IMR-90 (cell line): ENCODE measurements around the gene PTBP1. TPM values are rescaled to one million over a fixed set of nuclear protein-coding genes. Genes with fewer than 3 reads are reported as not detected.

Experiments used
- ATAC-seq: fragments of 200-7000 bp; cut with Tn5 transposase; 2 replicates; pipeline ENCODE4 v1.9.1; 2020; ENCODE audit warnings: low read depth, mild to moderate bottlenecking, moderate library complexity
- BruUV-seq: library from RNA; stranded (reverse); fragments of 400-500 nt; replicated peaks from 2 replicates; lab custom pipeline; 2021; lab: Mats Ljungman, UMichigan
- CTCF ChIA-PET: fragments of 300-600 bp; formaldehyde crosslinking; extraction: SDS; loops from one replicate; lab custom pipeline; 2021; ENCODE audit warnings: antibody characterized with exemption; lab: Yijun Ruan, JAX
- POLR2A ChIA-PET: fragments of 300-600 bp; sonication (Branson Sonifier 250); formaldehyde crosslinking; loops from one replicate; lab custom pipeline; 2022; ENCODE audit warnings: antibody characterized with exemption; ENCODE audit not compliant: unreplicated experiment; lab: Charles Lee
- DNase-seq: peaks from one replicate; pipeline ENCODE4 v3.0.0; 2013
- H2AFZ ChIP-seq: replicated peaks from 2 replicates; pipeline ENCODE3; 2013; ENCODE audit warnings: low read length, mild to moderate bottlenecking; ENCODE audit not compliant: poor library complexity
- H2AK5ac ChIP-seq: 2 replicates; pipeline ENCODE4 v1.6.1; 2013; ENCODE audit warnings: low read depth, low read length, inconsistent platforms
- H2AK9ac ChIP-seq: replicated peaks from 2 replicates; pipeline ENCODE3; 2013; ENCODE audit warnings: mild to moderate bottlenecking, low read depth, low read length, moderate library complexity; ENCODE audit not compliant: poor library complexity
- H2BK120ac ChIP-seq: 2 replicates; pipeline ENCODE4 v1.6.1; 2013; ENCODE audit warnings: low read depth, low read length, inconsistent platforms
- H2BK15ac ChIP-seq: 3 replicates; pipeline ENCODE4 v1.6.1; 2013; ENCODE audit warnings: low read depth, low read length, inconsistent platforms
- H2BK20ac ChIP-seq: 2 replicates; pipeline ENCODE4 v1.6.1; 2013; ENCODE audit warnings: low read depth, mild to moderate bottlenecking, inconsistent platforms, low read length, moderate library complexity
- H2BK5ac ChIP-seq: 2 replicates; pipeline ENCODE4 v1.6.1; 2013; ENCODE audit warnings: mild to moderate bottlenecking, low read depth, low read length, inconsistent platforms; ENCODE audit not compliant: poor library complexity, severe bottlenecking
- H3K14ac ChIP-seq: replicated peaks from 2 replicates; pipeline ENCODE4 v1.6.1; 2013; ENCODE audit warnings: low read depth, low read length, inconsistent platforms
- H3K18ac ChIP-seq: 2 replicates; pipeline ENCODE4 v1.6.1; 2013; ENCODE audit warnings: low read depth, low read length, control low read depth
- H3K23ac ChIP-seq: 2 replicates; pipeline ENCODE4 v1.6.1; 2013; ENCODE audit warnings: low read depth, low read length, inconsistent platforms
- H3K27ac ChIP-seq: 2 replicates; pipeline ENCODE4 v1.5.1; 2013; ENCODE audit warnings: mild to moderate bottlenecking, control low read depth, low read length; ENCODE audit not compliant: insufficient read depth
- H3K27me3 ChIP-seq: 2 replicates; pipeline ENCODE4 v1.6.1; 2013; ENCODE audit warnings: low read length; ENCODE audit not compliant: control insufficient read depth, insufficient read depth
- H3K36me3 ChIP-seq: 2 replicates; pipeline ENCODE4 v1.6.1; 2013; ENCODE audit warnings: low read length, mixed read lengths; ENCODE audit not compliant: control insufficient read depth, insufficient read depth
- H3K4ac ChIP-seq: 2 replicates; pipeline ENCODE4 v1.6.1; 2013; ENCODE audit warnings: low read depth, low read length, inconsistent platforms
- H3K4me1 ChIP-seq: 2 replicates; pipeline ENCODE4 v1.6.1; 2013; ENCODE audit warnings: low read length, mixed read lengths; ENCODE audit not compliant: control insufficient read depth, insufficient read depth
- H3K4me2 ChIP-seq: 2 replicates; pipeline ENCODE4 v1.6.1; 2013; ENCODE audit warnings: low read depth, mild to moderate bottlenecking, control low read depth, low read length, moderate library complexity
- H3K4me3 ChIP-seq: 2 replicates; pipeline ENCODE4 v1.5.1; 2013; ENCODE audit warnings: low read depth, mild to moderate bottlenecking, control low read depth, low read length, moderate library complexity; ENCODE audit not compliant: insufficient read depth
- H3K56ac ChIP-seq: 2 replicates; pipeline ENCODE4 v1.6.1; 2013; ENCODE audit warnings: low read length, inconsistent platforms; ENCODE audit not compliant: insufficient read depth; ENCODE audit errors: extremely low read depth
- H3K79me1 ChIP-seq, 2 experiments: 2 replicates each; pipeline ENCODE4 v1.6.1; 2013; ENCODE audit warnings: low read length in 2 of 2, inconsistent platforms in 1 of 2, low read depth in 1 of 2
- H3K9ac ChIP-seq: 2 replicates; pipeline ENCODE4 v1.6.1; 2013; ENCODE audit warnings: low read depth, low read length, control low read depth
- H3K9me1 ChIP-seq: 2 replicates; pipeline ENCODE4 v1.6.1; 2013; ENCODE audit warnings: low read length, inconsistent platforms; ENCODE audit not compliant: insufficient read depth
- H3K9me3 ChIP-seq: 2 replicates; pipeline ENCODE4 v1.6.1; 2013; ENCODE audit warnings: low read length; ENCODE audit not compliant: control insufficient read depth, insufficient read depth
- H4K20me1 ChIP-seq: 2 replicates; pipeline ENCODE4 v1.6.1; 2013; ENCODE audit warnings: low read length, inconsistent platforms; ENCODE audit not compliant: insufficient read depth
- H4K5ac ChIP-seq: 2 replicates; pipeline ENCODE4 v1.6.1; 2013; ENCODE audit warnings: mild to moderate bottlenecking, low read depth, low read length, control low read depth
- H4K8ac ChIP-seq, 2 experiments: 2 replicates each; pipeline ENCODE4 v1.6.1; 2013; ENCODE audit warnings: low read depth in 2 of 2, low read length in 2 of 2, control low read depth in 1 of 2, inconsistent platforms in 1 of 2
- H4K91ac ChIP-seq: 2 replicates; pipeline ENCODE4 v1.6.1; 2013; ENCODE audit warnings: low read depth, low read length, inconsistent platforms; ENCODE audit not compliant: insufficient read depth
- CEBPB ChIP-seq: IDR thresholded peaks from 2 replicates; pipeline ENCODE4 v1.6.1; 2012; ENCODE audit warnings: low read depth, low read length, improper control_type of control experiment
- MAFK ChIP-seq: IDR thresholded peaks from 2 replicates; pipeline ENCODE4 v1.6.1; 2012; ENCODE audit warnings: low read depth, low read length, improper control_type of control experiment
- MAZ ChIP-seq: IDR thresholded peaks from 2 replicates; pipeline ENCODE4 v1.6.1; 2012; ENCODE audit warnings: low read depth, mild to moderate bottlenecking, low read length, improper control_type of control experiment, moderate library complexity, borderline replicate concordance
- WGBS, 2 experiments: methylation state at CpG; one replicate each; pipeline versions ENCODE4 v1.1.5 to v1.1.7; 2013; ENCODE audit warnings: missing lambda C conversion rate in 2 of 2; ENCODE audit not compliant: insufficient read length in 1 of 2; ENCODE audit errors: extremely low coverage in 2 of 2; 5-methylcytosine and 5-hydroxymethylcytosine counted together
- dilution Hi-C: fragments of 300-500 bp; cut with HindIII; formaldehyde crosslinking; loops from one replicate; pipeline ENCODE4 v1.14.3; 2018; ENCODE audit warnings: low sequenced_read_pairs; ENCODE audit not compliant: unreplicated experiment
- in situ Hi-C: fragments of 300-500 bp; cut with MboI; formaldehyde crosslinking; loops from 3 replicates; pipeline ENCODE4 v1.14.3; 2019; ENCODE audit warnings: low sequenced_read_pairs, inconsistent platforms, mixed read lengths
- intact Hi-C: fragments of 100-400 bp; cut with micrococcal nuclease; formaldehyde crosslinking; loops from 2 replicates; pipeline ENCODE4 v1.10.0; 2022
- polyA plus RNA-seq, 3 experiments: library from polyadenylated mRNA; depleted of rRNA; stranded (reverse); fragments of >200 nt; gene quantifications; 2 replicates each; pipeline ENCODE4 v1.2.3, GENCODE V29; 2012; ENCODE audit warnings: low replicate concordance in 1 of 3
- total RNA-seq: library from RNA; depleted of rRNA; stranded (reverse); fragments of >200 nt; gene quantifications from 2 replicates; pipeline ENCODE4 v1.2.3, GENCODE V29; 2012

PTBP1 gene
- total and polyA plus RNA-seq, 2 of the 4 experiments (the other 2 are of a cell fraction): 146 to 269 TPM

GRCh38 chr19:850221-850978 is 53.1 kb downstream of the PTBP1 start:
- peak overlapping the region; percentile 90 for H3K27ac ChIP-seq
- no peak overlapping the region for H3K4me3 ChIP-seq
- H2BK5ac ChIP-seq: peak overlapping the region; percentile 70
- BruUV-seq: no TSS peak
- peak overlapping the region; percentile 32 for H3K9ac ChIP-seq
- DNase-seq (peak; percentile 81), ATAC-seq (peak; percentile 88)
- H3K4ac ChIP-seq: peak overlapping the region; percentile 84
- H3K56ac ChIP-seq: peak overlapping the region; percentile 47
- 0% methylated on average over 1 of the region's 28 CpGs; no CpG with 5 or more reads in 1 of the 2 experiments for WGBS, 2 experiments
- H3K4me2 ChIP-seq: peak overlapping the region; percentile 23; the same call in 1 of the 2 replicates
- CTCF ChIA-PET: no interaction called here
- H2AFZ ChIP-seq: peak overlapping the region; percentile 89
- peak overlapping the region; percentile 68 for H4K5ac ChIP-seq
- peak overlapping the region; percentile 59 for H2BK120ac ChIP-seq
- H3K9me3 ChIP-seq: no peaks in the 10 kb centered on the region
- H3K18ac ChIP-seq: peak overlapping the region; percentile 56
- TF ChIP-seq MAZ (peak; percentile 54; the same call in 1 of the 2 replicates), MAFK (no peak), CEBPB (peak; percentile 89)
- no peaks in the 10 kb centered on the region for H4K20me1 ChIP-seq
- H4K8ac ChIP-seq: peak overlapping the region; percentile 54 to 94; a peak in 3 of 4 replicates
- POLR2A ChIA-PET: no interaction called here
- dilution Hi-C loops: no loop called here
- no peaks in the 10 kb centered on the region for H3K79me1 ChIP-seq
- H2BK15ac ChIP-seq: peak overlapping the region; percentile 97; the same call in 2 of the 3 replicates
- intact Hi-C loops: loop anchor here (1.0 kb wide), 1 partner anchor 35 kb away; no protein-coding TSS in a partner anchor
- H3K36me3 ChIP-seq: no peaks in the 10 kb centered on the region
- peak overlapping the region; percentile 88 for H2AK5ac ChIP-seq
- no peaks in the 10 kb centered on the region for H3K9me1 ChIP-seq
- peak overlapping the region; percentile 52; the same call in 1 of the 2 replicates for H2BK20ac ChIP-seq
- H3K27me3 ChIP-seq: peaks cover 4% of the 10 kb centered on the region; the same call in 1 of the 2 replicates
- in situ Hi-C loops: no loop called here
- peak overlapping the region; percentile 95 for H2AK9ac ChIP-seq
- peak overlapping the region; percentile 90 for H4K91ac ChIP-seq
- H3K4me1 ChIP-seq: peaks cover 6% of the 10 kb centered on the region
- H3K14ac ChIP-seq: peak overlapping the region; percentile 13; the same call in 1 of the 2 replicates
- peak overlapping the region; percentile 84; the same call in 1 of the 2 replicates for H3K23ac ChIP-seq
